DND-41 (cell line): ENCODE measurements around the gene HES6.

Experiments
- EZH2 ChIP-seq: IDR thresholded peaks from 3 replicates; pipeline ENCODE4 v1.6.1; 2012; ENCODE audit warnings: borderline replicate concordance, low read depth, mild to moderate bottlenecking, moderate library complexity, low read length, inconsistent platforms; ENCODE audit not compliant: severe bottlenecking
- TF ChIP-seq, protein P1 (sequence below): IDR thresholded peaks from 2 replicates; pipeline ENCODE4 v1.5.1; 2012; ENCODE audit warnings: borderline replicate concordance, low read length, moderate library complexity, mild to moderate bottlenecking; ENCODE audit not compliant: poor library complexity, severe bottlenecking; ENCODE audit errors: extremely low read depth

DNA sequence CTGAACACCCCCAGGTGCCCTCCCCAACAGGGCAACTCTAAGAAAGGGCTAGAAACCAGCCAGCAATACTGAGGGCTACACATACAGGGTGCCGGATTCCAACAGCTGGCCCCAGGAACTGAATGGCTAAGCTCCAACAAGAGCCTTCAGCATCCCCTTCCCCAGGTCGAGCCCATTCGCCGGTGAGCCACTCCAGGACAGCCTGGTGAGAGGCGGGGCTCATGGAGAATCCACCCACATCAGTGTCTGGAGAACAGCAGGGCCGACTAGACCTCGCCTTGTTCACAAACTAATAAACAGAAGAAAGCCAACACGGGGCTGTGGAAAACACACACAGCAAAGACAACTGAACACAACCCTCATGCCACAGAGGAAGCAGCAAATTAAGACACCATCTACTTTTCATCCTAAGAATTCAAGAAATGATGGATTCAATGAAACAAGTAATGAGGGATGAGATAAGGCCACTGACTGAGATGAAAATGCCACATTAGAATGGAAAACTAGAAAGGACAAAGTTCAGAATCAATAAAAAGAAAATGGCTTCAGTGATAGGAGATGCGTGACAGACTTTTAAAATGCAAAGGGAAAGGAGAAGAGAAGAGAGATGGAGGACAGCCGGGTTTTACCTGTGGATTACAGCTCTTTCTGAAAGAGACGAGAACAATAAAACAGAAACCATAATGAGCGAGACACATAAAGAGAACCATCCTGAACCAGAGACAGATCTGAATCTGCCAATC is 40.4 kb upstream of the HES6 start:
- TF ChIP-seq, protein P1, sequence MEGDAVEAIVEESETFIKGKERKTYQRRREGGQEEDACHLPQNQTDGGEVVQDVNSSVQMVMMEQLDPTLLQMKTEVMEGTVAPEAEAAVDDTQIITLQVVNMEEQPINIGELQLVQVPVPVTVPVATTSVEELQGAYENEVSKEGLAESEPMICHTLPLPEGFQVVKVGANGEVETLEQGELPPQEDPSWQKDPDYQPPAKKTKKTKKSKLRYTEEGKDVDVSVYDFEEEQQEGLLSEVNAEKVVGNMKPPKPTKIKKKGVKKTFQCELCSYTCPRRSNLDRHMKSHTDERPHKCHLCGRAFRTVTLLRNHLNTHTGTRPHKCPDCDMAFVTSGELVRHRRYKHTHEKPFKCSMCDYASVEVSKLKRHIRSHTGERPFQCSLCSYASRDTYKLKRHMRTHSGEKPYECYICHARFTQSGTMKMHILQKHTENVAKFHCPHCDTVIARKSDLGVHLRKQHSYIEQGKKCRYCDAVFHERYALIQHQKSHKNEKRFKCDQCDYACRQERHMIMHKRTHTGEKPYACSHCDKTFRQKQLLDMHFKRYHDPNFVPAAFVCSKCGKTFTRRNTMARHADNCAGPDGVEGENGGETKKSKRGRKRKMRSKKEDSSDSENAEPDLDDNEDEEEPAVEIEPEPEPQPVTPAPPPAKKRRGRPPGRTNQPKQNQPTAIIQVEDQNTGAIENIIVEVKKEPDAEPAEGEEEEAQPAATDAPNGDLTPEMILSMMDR: no peak
- TF ChIP-seq EZH2: no peak
